GM18861 (cell line): Measurements from ENCODE around the gene TPM4.
"Not testable (repeated sequence)": the region's sequence is repeated elsewhere in the genome, so short reads cannot be mapped to it uniquely, and the experiment has no call there.

Source experiments
- ATAC-seq: cut with Tn5 transposase; IDR thresholded peaks from one replicate; pipeline ENCODE4 v1.9.1; 2021; ENCODE audit not compliant: unreplicated experiment

The TPM4 gene

GRCh38 chr19:16094360-16095070 is 18.2 kb downstream of the TPM4 start:
- ATAC-seq = no peak

- no peak for ATAC-seq
These were observed 18.8 kb downstream of the TPM4 start for GRCh38 chr19:16095071-16095571.

DNA sequence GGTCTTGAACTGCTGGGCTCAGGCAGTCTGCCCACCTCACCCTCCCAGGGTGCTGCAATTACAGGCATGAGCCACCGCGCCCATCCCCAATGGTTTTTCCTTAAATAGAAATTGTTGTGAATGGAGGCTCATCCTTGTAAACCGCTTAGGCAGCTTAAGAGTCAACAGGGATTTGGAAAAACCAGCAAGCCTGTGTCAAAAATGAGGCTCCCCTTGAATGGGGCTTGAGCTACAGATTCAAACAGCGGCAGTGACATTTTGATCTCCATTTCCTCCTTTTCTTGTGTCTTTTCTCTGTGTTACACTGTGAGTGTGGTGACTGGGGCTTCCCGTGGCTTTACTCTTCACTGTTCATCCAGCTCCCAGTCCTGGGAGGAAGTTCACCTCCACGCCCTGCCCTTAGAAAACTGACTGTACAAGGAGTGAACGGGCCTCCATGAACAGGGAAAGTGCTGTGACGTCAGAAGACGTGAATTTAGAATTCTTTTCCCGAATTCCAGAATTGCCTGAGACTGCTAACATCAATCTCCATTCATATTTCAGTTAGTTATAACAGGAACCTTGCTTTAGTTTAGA is 20.1 kb downstream of the TPM4 start:
- no peak for ATAC-seq

DNA sequence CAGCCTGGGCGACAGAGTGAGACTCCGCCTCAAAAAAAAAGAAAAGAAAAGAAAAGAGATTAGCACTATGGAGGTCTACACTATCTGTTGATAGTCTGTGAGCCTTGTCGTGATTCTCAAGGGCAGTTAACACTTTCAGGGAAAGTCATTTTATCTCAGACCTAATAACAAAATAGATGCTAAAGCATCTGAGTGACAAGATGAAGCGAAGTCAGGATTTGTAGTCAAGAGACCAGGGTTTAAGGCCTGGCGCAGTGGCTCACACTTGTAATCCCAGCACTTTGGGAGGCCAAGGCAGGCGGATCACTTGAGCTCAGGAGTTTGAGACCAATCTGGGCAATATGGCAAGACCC is 22.1 kb downstream of the TPM4 start:
- no peak for ATAC-seq

DNA sequence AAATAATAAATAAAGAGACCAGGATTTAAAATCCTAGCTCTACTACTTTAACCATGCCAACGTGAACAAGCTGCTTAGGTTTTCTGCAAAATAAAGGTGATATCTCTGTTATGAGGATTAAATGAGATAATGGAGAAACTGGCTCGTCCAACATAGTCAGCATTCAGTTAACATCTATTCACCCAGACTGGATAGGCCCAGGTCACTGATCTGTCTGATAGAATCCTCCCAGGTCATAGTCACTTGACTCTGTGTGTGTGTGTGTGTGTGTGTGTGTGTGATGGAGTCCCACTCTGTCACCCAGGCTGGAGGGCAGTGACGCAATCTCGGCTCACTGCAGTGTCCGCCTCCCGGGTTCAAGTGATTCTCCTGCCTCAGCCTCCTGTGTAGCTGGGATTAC is 22.5 kb downstream of the TPM4 start:
- no peak for ATAC-seq

DNA sequence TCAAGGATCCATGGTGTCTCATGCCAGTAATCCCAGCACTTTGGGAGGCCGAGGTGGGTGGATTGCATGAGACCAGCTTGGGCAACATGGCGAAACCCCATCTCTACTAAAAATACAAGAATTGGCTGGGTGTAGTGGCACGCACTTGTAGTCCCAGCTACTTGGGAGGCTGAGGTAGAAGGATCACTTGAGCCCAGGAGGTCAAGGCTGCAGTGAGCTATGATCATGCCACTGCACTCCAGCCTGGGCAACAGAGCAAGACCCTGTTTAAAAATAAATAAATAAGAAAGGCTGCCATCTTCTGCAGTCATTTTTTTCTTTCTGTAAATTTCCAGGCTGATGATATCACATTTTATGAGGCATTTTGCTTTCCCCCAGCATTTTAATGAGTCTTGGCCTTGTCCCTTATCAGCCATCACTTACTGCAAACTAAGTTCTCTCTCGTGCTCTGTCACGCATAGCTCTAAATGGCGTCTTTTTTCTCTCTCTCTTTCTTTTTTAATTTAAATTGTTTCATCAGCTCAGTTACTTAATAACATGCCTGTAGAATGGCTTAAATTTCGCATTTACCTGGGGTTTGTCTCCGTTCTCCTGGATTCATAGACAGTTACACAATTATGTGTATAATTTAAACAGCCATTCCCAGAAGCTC is 23.1 kb downstream of the TPM4 start:
- ATAC-seq = not testable (repeated sequence)

GRCh38 chr19:16100524-16100923 is 24.2 kb downstream of the TPM4 start:
- ATAC-seq = no peak

- no peak for ATAC-seq
These were observed 28.4 kb downstream of the TPM4 start for GRCh38 chr19:16104722-16105121.

DNA sequence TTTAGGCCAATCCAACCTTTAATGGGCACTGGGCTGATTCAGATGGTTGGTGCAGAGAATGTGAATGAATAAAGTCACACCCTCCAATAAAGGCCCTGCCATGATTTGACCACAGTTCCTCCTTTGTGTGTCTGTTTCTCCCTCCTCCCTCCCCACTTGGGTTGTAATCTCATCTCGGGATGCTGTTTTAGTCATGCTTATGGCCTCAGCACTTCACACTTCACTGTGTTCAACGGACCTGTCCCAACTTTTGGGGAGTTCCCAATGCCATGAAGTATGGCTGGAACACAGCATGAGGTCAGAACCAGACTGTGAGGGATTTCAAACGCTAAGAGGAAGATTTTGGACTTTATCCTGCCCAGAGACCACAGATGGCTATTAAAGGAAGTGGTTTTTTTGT is 29.8 kb downstream of the TPM4 start:
- no peak for ATAC-seq

GRCh38 chr19:16111160-16111908 is 35.0 kb downstream of the TPM4 start, which contains the start of gene RAB8A:
RAB8A (plus strand) TSS chr19:16111889; CDS start chr19:16111902, 13 bp downstream.
- ATAC-seq = peak; percentile 81

DNA sequence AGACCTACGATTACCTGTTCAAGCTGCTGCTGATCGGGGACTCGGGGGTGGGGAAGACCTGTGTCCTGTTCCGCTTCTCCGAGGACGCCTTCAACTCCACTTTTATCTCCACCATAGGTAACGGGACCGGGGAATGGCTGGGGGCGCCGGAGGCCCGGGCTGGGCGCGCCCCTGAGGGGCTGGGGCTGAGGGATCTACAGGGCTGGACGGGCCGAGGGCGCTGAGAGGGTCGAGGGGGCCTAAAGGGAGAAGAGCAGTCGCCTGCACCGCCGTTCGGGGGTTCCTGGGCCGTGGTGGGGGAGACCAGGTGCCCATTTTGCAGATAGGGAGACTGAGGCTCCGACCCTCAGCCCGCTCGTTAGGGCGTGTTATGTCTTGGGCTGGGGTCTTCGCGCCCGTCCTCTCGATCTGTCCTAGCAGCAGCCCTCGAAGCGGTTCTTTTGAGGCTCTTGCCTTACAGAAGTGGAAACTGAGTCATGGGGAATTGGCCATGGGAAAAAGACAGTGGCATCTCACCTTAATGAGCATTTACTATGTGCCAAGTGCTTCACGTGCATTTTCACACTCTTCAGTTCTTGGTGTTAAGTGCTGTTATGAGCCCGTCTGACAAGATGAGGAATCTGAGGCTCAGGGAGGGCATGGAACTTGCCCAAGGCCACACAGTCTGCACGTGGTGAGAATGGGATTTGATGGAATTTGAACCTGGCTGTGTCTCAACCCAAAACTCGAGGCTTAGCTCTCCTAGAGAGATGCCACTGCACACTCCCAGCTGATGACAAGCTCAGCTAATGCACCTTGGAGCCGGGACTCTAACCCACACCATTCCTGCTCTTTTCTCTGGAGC is 35.8 kb downstream of the TPM4 start:
- no peak for ATAC-seq

GRCh38 chr19:16112778-16113177 is 36.5 kb downstream of the TPM4 start:
- ATAC-seq = no peak

DNA sequence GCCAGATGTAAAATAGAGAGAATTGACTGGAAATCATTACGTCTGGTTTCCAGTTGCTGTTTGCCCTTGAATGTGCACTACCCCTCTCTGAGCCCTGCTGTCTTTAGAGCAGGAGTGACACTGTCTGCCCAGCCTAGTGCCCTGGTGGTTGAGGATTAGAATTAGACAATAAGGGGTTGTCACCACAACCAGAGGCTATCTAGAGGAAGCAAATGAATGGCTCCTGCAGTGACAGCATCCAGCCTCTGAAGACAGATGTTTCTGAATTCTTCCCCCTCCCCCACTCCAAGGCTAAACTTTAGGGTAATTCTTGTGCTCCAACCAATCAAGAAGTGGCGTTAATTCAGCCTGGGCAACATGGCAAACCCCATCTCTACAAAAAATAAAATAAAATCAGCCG is 37.4 kb downstream of the TPM4 start:
- no peak for ATAC-seq

DNA sequence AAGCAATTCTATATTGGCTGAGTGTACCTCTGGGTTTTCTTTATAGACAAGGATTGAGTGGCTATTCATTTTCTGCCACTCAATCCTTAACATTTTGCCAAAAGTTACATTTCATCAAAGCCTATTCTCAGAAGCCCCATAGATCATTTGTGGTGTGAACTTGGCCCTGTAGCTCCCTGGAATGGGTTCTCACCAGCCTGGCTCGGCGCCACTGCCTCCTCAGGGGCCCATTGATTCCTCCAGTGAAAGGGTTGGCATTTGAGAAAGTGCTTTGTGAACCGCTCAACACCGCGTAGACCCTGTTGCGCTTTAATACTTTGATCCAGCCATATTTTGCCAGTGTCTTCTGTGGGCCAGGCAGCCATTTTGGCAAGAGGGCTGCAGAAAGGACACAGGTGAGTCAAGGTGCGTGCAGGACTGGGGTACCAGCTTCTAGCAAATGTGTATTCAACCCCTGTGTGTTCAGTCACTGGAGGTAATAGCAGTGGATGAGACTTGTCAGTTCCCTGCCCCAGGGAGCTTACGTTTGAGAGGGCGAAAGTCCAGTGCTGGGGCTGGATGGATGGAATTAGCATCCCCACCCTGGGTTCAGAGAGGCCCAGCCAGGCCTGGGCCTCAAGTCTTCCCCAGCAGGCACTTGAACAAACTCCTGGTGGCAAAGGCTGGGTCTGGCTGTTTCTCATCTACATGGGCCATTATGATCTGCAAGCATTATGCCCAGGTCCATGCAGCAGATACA is 39.2 kb downstream of the TPM4 start:
- ATAC-seq = no peak

DNA sequence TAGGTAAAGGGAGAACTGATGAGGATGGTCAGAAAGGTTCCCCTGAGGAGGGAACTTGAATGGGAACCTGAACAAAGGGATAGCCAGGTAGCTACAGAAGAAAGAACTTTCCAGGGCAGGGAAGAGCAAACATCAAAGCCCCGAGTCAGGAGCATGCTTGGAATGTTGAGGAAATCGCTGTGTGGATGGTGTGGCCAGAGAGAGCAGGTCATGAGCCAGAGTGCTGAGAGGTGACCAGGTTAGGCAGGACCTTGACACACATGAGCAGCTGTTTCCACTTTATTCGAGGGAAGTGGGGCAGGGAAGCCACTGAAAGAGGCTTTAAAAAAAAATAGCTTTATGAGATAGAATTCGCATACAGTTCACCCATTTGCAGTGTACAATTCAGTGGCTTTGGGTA is 39.8 kb downstream of the TPM4 start:
- ATAC-seq = no peak

DNA sequence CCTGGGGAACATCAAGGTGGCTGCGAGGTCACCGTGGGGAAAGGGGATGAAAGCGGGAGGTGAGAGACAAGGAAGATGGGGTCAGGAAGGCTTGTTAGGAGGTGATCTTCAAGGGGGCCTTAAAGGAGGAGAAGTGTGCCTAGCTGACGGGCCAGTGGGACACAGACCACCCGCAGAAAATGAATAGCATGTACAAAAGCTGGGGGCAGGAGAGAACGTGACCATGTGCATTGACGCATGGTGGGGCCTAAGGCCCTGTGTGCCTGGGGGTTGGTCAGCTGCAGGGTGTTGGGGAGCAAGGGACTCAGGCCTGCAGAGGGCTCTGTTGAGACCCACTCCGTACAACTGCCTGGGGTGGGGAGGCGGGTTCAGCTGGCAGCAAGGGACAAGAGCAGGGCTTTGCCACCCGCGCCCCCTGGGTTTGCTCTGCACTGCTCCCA is 41.3 kb downstream of the TPM4 start:
- ATAC-seq = no peak

DNA sequence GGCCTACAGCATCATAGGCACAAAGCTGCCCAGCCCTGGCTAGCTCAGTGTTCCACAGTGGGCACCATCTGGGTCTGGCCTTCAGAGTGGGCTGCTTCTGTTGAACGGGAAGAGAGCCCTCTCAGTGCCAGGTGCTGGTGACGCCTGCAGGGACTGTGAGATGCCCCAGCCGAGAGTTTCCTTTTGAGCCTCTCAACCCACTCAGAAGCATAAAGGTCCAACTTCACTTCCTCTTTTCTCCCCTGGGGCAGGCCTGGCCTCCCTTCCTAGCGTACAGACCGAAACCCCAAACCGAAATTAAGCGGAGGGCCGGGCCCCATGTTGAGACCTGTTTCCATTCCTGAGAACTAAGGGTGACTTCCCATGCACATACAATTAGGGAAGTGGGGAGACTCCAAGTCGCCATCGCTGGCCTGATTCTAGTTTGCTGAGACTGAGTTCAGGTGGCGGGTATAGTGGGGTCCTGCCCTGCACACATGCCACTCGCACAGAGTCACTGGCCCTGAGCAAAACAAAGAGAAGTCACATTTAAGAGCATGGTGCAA is 42.3 kb downstream of the TPM4 start:
- peak; percentile 71 for ATAC-seq

DNA sequence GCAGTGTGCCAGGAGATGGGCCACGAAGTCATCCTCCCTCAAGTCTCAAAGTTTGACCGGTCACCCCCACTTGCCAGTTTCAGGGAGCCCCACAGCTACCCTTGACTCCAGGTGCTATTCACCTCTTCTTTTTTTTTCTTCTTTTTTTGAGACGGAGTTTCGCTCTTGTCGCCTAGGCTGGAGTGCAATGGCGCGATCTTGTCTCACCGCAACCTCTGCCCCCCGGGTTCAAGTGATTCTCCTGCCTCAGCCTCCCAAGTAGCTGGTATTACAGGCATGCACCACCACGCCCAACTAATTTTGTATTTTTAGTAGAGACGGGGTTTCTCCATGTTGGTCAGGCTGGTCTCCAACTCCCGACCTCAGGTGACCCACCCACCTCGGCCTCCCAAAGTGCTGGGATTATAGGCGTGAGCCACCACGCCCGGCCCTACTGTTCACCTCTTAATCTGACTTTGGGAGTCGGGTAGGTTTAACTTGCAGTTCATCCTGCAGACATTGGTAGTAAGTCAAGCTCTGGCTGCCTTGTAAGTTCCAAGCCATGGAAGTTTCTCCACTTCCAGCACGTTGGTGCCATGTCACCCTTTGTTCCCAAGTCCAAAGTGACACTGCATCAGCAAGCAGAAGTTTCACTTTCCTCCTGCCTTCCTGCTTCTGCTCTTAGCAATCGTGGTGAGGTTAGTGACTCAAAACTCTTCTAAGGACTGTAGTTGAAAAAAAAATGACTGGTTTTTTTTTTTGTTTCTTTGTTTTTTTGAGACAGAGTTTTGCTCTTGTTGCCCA is 43.0 kb downstream of the TPM4 start:
- ATAC-seq = peak; percentile 27

DNA sequence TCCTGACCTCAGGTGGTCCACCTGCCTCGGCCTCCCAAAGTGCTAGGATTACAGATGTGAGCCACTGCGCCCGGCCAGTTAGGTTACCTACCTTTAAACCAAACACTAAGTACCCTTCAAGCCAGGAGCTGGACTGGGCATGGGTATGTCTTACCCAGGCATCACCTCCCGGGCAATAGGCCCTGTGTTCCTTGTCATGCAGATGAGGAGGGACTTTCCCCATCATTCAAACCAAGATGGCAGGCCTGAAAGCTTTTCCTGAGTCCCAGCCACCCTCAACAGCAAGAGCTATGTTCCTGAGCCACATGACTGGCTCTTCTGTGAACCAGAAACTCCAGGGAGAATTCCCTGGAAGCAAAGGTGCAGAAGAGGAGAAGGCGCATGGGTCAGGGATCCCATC is 44.8 kb downstream of the TPM4 start:
- no peak for ATAC-seq
